Vagina (tissue), 2 donors: Measurements from ENCODE around the gene CAMK2B. TPM values are rescaled to one million over a fixed set of nuclear protein-coding genes. Genes with fewer than 3 reads are reported as not detected.

Experiments
- DNase-seq, 2 donors: peaks; one replicate each; pipeline ENCODE4 v3.0.0-alpha.2; 2017; ENCODE audit errors: extremely low spot score in 2 of 2
- H3K27ac ChIP-seq: fragments of 200-600 bp; sonication (generic); one replicate; pipeline ENCODE4 v1.5.1; 2019
- H3K27me3 ChIP-seq: fragments of 200-600 bp; sonication (generic); one replicate; pipeline ENCODE4 v1.5.1; 2019
- H3K36me3 ChIP-seq, 2 donors: fragments of 200-600 bp; sonication (generic); one replicate each; pipeline ENCODE4 v1.5.1; 2017 to 2019
- H3K4me1 ChIP-seq: fragments of 200-600 bp; sonication (generic); one replicate; pipeline ENCODE4 v1.5.1; 2019
- H3K4me3 ChIP-seq, 2 donors: fragments of 200-600 bp; sonication (generic); 1 replicate in 1 of 2; 2 replicates in 1 of 2; pipeline ENCODE4 v1.5.1; 2016 to 2019
- H3K9me3 ChIP-seq: fragments of 200-600 bp; sonication (generic); one replicate; pipeline ENCODE4 v1.5.1; 2019
- POLR2A ChIP-seq, 2 donors: fragments of 450-650 bp; IDR thresholded peaks; one replicate each; pipeline ENCODE4 v1.6.1; 2017; ENCODE audit warnings: antibody characterized with exemption in 2 of 2, mild to moderate bottlenecking in 2 of 2, moderate library complexity in 2 of 2
- POLR2AphosphoS5 ChIP-seq, 2 donors: sonication (generic); formaldehyde crosslinking; IDR thresholded peaks; one replicate each; pipeline ENCODE4 v1.9.0; 2017; ENCODE audit warnings: antibody characterized with exemption in 2 of 2, mild to moderate bottlenecking in 2 of 2, low read depth in 1 of 2; ENCODE audit not compliant: insufficient read depth in 1 of 2
- intact Hi-C: fragments of 100-400 bp; cut with DNase I; formaldehyde crosslinking; loops from one replicate; pipeline ENCODE4 v1.15.1; 2023
- total RNA-seq: library from RNA; depleted of rRNA; stranded (reverse); fragments of >200 nt; gene quantifications from one replicate; pipeline ENCODE4 v1.2.3, GENCODE V29; 2016
- TF ChIP-seq, protein P1 (sequence below), 3 experiments: fragments of 450-650 bp in 2 of 3; fragments of 200-600 bp in 1 of 3; sonication (generic) in 1 of 3; IDR thresholded peaks; one replicate each; pipeline ENCODE4 v1.5.1; 2017 to 2019; ENCODE audit warnings: antibody characterized with exemption in 3 of 3, mild to moderate bottlenecking in 2 of 3, moderate library complexity in 2 of 3

The CAMK2B gene
- total RNA-seq, 1 donor from 2014 or later = 3.2 TPM

GRCh38 chr7:44348851-44349781 is 23.7 kb upstream of the CAMK2B start:
- H3K9me3 ChIP-seq = no peaks in the 10 kb centered on the region
- intact Hi-C loops = no loop called here
- H3K36me3 ChIP-seq = no peaks in the 10 kb centered on the region
- no peaks in the 10 kb centered on the region for H3K27me3 ChIP-seq
- H3K4me1 ChIP-seq = no peaks in the 10 kb centered on the region
- no peak for DNase-seq
- no peak overlapping the region for H3K27ac ChIP-seq
- TF ChIP-seq, protein P1, sequence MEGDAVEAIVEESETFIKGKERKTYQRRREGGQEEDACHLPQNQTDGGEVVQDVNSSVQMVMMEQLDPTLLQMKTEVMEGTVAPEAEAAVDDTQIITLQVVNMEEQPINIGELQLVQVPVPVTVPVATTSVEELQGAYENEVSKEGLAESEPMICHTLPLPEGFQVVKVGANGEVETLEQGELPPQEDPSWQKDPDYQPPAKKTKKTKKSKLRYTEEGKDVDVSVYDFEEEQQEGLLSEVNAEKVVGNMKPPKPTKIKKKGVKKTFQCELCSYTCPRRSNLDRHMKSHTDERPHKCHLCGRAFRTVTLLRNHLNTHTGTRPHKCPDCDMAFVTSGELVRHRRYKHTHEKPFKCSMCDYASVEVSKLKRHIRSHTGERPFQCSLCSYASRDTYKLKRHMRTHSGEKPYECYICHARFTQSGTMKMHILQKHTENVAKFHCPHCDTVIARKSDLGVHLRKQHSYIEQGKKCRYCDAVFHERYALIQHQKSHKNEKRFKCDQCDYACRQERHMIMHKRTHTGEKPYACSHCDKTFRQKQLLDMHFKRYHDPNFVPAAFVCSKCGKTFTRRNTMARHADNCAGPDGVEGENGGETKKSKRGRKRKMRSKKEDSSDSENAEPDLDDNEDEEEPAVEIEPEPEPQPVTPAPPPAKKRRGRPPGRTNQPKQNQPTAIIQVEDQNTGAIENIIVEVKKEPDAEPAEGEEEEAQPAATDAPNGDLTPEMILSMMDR (IDR thresholded peaks at IDR 0.05) = no peak
- no peak for TF ChIP-seq POLR2AphosphoS5 (IDR thresholded peaks at IDR 0.05; ENCODE audit: insufficient read depth in 1 of 2, low read depth in 1 of 2)
- TF ChIP-seq POLR2A (IDR thresholded peaks at IDR 0.05) = no peak
- no peak overlapping the region for H3K4me3 ChIP-seq

GRCh38 chr7:44348300-44348699 is 22.9 kb upstream of the CAMK2B start:
- H3K9me3 ChIP-seq = no peaks in the 10 kb centered on the region
- H3K4me1 ChIP-seq = no peaks in the 10 kb centered on the region
- H3K36me3 ChIP-seq = no peaks in the 10 kb centered on the region
- no peak overlapping the region for H3K27ac ChIP-seq
- intact Hi-C loops = no loop called here
- DNase-seq = no peak
- no peak overlapping the region for H3K4me3 ChIP-seq
- H3K27me3 ChIP-seq = no peaks in the 10 kb centered on the region
- TF ChIP-seq POLR2A (IDR thresholded peaks at IDR 0.05) = no peak

GRCh38 chr7:44347546-44348114 is 22.2 kb upstream of the CAMK2B start:
- DNase-seq = no peak
- intact Hi-C loops = no loop called here
- Histone ChIP-seq H3K27me3 (no peaks in the 10 kb centered on the region), H3K4me3 (no peak overlapping the region), H3K4me1 (no peaks in the 10 kb centered on the region), H3K9me3 (no peaks in the 10 kb centered on the region), H3K27ac (no peak overlapping the region), H3K36me3 (no peaks in the 10 kb centered on the region)
- TF ChIP-seq POLR2A (IDR thresholded peaks at IDR 0.05) = no peak
- TF ChIP-seq, protein P1 (IDR thresholded peaks at IDR 0.05) = no peak
- no peak for TF ChIP-seq POLR2AphosphoS5 (IDR thresholded peaks at IDR 0.05; ENCODE audit: insufficient read depth in 1 of 2, low read depth in 1 of 2)

DNA sequence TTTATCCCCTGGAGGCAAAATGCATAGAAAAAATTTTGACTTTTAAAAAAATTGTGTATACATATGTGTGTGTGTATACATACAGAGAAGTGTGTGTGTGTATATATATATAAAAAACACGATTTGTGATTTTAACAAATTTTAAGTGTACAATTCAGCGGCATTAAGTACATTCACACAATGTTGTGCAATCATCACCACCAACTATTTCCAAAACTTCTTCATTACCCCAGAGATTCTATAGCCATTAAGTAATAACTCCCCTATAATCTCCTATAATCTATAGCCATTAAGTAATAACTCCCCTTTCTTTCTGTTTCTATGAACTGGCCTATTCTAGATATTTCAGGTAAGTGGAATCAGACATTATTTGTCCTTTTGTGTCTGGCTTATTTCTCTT is 20.7 kb upstream of the CAMK2B start:
- TF ChIP-seq POLR2A (IDR thresholded peaks at IDR 0.05) = no peak
- TF ChIP-seq, protein P1 (IDR thresholded peaks at IDR 0.05) = no peak
- no peak for TF ChIP-seq POLR2AphosphoS5 (IDR thresholded peaks at IDR 0.05; ENCODE audit: insufficient read depth in 1 of 2, low read depth in 1 of 2)
- no peak for DNase-seq
- Histone ChIP-seq H3K36me3 (no peaks in the 10 kb centered on the region), H3K27ac (no peak overlapping the region), H3K9me3 (no peaks in the 10 kb centered on the region), H3K27me3 (no peaks in the 10 kb centered on the region), H3K4me1 (no peaks in the 10 kb centered on the region), H3K4me3 (no peak overlapping the region)
- intact Hi-C loops = no loop called here

- no peaks in the 10 kb centered on the region for H3K9me3 ChIP-seq
- intact Hi-C loops = no loop called here
- no peak for DNase-seq
- no peaks in the 10 kb centered on the region for H3K36me3 ChIP-seq
- no peak overlapping the region for H3K27ac ChIP-seq
- TF ChIP-seq POLR2AphosphoS5 (IDR thresholded peaks at IDR 0.05; ENCODE audit: insufficient read depth in 1 of 2, low read depth in 1 of 2) = no peak
- no peaks in the 10 kb centered on the region for H3K4me1 ChIP-seq
- H3K27me3 ChIP-seq = no peaks in the 10 kb centered on the region
- H3K4me3 ChIP-seq = no peak overlapping the region
These were observed 16.0 kb upstream of the CAMK2B start for GRCh38 chr7:44341401-44341800.

GRCh38 chr7:44338600-44338999 is 13.2 kb upstream of the CAMK2B start:
- H3K27ac ChIP-seq = no peak overlapping the region
- no peaks in the 10 kb centered on the region for H3K4me1 ChIP-seq
- no peaks in the 10 kb centered on the region for H3K9me3 ChIP-seq
- no peak for DNase-seq
- no peaks in the 10 kb centered on the region for H3K36me3 ChIP-seq
- intact Hi-C loops = no loop called here
- H3K4me3 ChIP-seq = no peak overlapping the region
- H3K27me3 ChIP-seq = no peaks in the 10 kb centered on the region
- TF ChIP-seq, protein P1 (IDR thresholded peaks at IDR 0.05) = no peak
- no peak for TF ChIP-seq POLR2A (IDR thresholded peaks at IDR 0.05)
- TF ChIP-seq POLR2AphosphoS5 (IDR thresholded peaks at IDR 0.05; ENCODE audit: insufficient read depth in 1 of 2, low read depth in 1 of 2) = no peak
